ENCODE results near the gene PLPPR5.

DNA sequence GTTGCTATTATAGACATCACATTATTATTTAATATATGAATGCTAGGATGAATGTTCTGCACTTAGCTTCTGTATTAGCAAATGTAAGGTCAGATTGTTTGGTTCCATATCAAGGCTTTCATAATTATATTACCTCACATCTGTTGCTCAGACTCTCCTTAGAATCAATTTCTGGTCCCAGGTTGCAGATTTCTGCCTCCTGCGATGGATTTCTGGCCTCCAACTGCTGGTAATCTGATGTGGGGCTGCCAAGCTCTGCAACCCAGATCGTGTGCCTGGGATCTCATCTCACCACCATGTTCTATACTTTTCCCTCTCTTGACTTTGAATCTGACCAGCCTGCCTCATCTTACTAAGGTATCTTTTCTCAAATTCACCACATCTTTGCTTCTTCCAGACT, 25.2 kb downstream of the PLPPR5 start:
- TF ChIP-seq POLR2A (IDR thresholded peaks at IDR 0.05; ENCODE audit: low read length) (no peak), GATA1 (IDR thresholded peaks at IDR 0.05; ENCODE audit: low read depth, low read length) (no peak)

Data from erythroblast (primary cell).